CD4-positive, alpha-beta memory T cell (primary cell): ENCODE results near the gene SLX4. TPM values are rescaled to one million over a fixed set of nuclear protein-coding genes. Genes with fewer than 3 reads are reported as not detected.

Experiments
- CTCF ChIA-PET: fragments of 350-600 bp; sonication (Branson Sonifier 250); formaldehyde crosslinking; loops from one replicate; lab custom pipeline; 2021; ENCODE audit warnings: inconsistent platforms; ENCODE audit not compliant: partially characterized antibody; lab: Charles Lee
- POLR2A ChIA-PET: fragments of 350-600 bp; sonication (Branson Sonifier 250); formaldehyde crosslinking; loops from one replicate; lab custom pipeline; 2021; ENCODE audit not compliant: partially characterized antibody; lab: Charles Lee
- DNase-seq, 5 donors: peaks; one replicate each; pipeline versions ENCODE4 v3.0.0 to v3.0.0-alpha.2; 2020 to 2022; ENCODE audit warnings: mixed read lengths in 1 of 5
- H3K27ac ChIP-seq: one replicate; pipeline ENCODE4 v1.7.0; 2013; ENCODE audit warnings: low read depth, low read length
- H3K27me3 ChIP-seq: 2 replicates; pipeline ENCODE4 v1.7.0; 2013; ENCODE audit warnings: mild to moderate bottlenecking, low read length, moderate library complexity; ENCODE audit not compliant: insufficient read depth
- H3K36me3 ChIP-seq: 2 replicates; pipeline ENCODE4 v1.7.0; 2013; ENCODE audit warnings: mild to moderate bottlenecking, low read length, moderate library complexity; ENCODE audit not compliant: insufficient read depth
- H3K4me1 ChIP-seq: 2 replicates; pipeline ENCODE4 v1.7.0; 2013; ENCODE audit warnings: mild to moderate bottlenecking, low read length, moderate library complexity; ENCODE audit not compliant: insufficient read depth
- H3K4me3 ChIP-seq, 2 donors: one replicate each; pipeline ENCODE4 v1.7.0; 2013; ENCODE audit warnings: low read length in 2 of 2, mild to moderate bottlenecking in 1 of 2
- H3K9me3 ChIP-seq, 2 donors: one replicate each; pipeline ENCODE4 v1.7.0; 2013; ENCODE audit warnings: low read length in 2 of 2, control low read depth in 1 of 2; ENCODE audit not compliant: control insufficient read depth in 1 of 2
- H3K27ac Mint-ChIP-seq, 7 donors: one replicate each; pipeline ENCODE4 v1.8.0; 2020 to 2021; ENCODE audit warnings: mixed read lengths in 7 of 7, mild to moderate bottlenecking in 6 of 7, inconsistent platforms in 3 of 7, moderate library complexity in 3 of 7
- H3K27me3 Mint-ChIP-seq, 2 donors: one replicate each; pipeline ENCODE4 v1.8.0; 2020 to 2021; ENCODE audit warnings: mixed read lengths in 2 of 2
- H3K36me3 Mint-ChIP-seq, 2 donors: one replicate each; pipeline ENCODE4 v1.8.0; 2020 to 2021; ENCODE audit warnings: mixed read lengths in 2 of 2, inconsistent platforms in 1 of 2, mild to moderate bottlenecking in 1 of 2
- H3K4me1 Mint-ChIP-seq, 4 donors: one replicate each; pipeline ENCODE4 v1.8.0; 2020 to 2021; ENCODE audit warnings: mixed read lengths in 4 of 4, mild to moderate bottlenecking in 1 of 4
- H3K4me3 Mint-ChIP-seq, 8 donors: one replicate each; pipeline ENCODE4 v1.8.0; 2020 to 2021; ENCODE audit warnings: mixed read lengths in 8 of 8, mild to moderate bottlenecking in 7 of 8, moderate library complexity in 6 of 8, inconsistent platforms in 3 of 8
- H3K9me3 Mint-ChIP-seq, 8 donors: one replicate each; pipeline ENCODE4 v1.8.0; 2020 to 2021; ENCODE audit warnings: mixed read lengths in 8 of 8, mild to moderate bottlenecking in 5 of 8, inconsistent platforms in 3 of 8, moderate library complexity in 1 of 8
- intact Hi-C: fragments of 100-400 bp; cut with micrococcal nuclease; formaldehyde crosslinking; loops from one replicate; pipeline ENCODE4 v1.15.1; 2023
- polyA plus RNA-seq, 2 donors: library from polyadenylated mRNA; unstranded; fragments of 300-500 nt; fragmentation: Illumina TruSeq; gene quantifications; one replicate each; pipeline ENCODE4 v1.2.3, GENCODE V29; 2021
- total RNA-seq, 2 experiments: library from RNA; stranded (reverse); gene quantifications; one replicate each; pipeline ENCODE4 v1.2.3, GENCODE V29; 2021

The SLX4 gene
- total and polyA plus RNA-seq, 4 experiments from 2014 or later: 0.87 to 6.7 (median 5.7) TPM; not detected in 1

DNA sequence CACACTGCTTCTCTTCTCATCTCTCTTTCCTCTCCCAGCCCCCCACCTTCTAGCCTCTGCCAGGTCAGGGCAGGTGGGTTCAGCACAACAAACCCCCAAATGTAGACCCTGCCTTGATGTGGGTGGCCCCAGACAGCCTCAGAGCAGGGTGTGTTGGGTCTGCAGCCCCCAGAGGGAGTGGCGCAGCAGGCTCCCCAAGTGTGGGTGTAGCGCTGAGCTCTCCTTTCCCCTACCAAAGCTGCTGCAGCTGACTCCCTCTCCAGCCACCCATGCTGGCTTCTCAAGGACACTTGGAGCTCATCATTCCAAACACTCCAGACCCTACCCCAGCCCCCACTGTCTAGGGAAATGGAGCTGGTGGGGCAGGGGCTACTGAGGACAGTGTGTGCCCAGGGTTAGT, 61.5 kb downstream of the SLX4 start:
- Histone ChIP-seq H3K4me1 (peaks cover 6% of the 10 kb centered on the region), H3K9me3 (no peaks in the 10 kb centered on the region), H3K4me3 (no peak overlapping the region), H3K27ac (no peak overlapping the region), H3K36me3 (peaks cover 77% of the 10 kb centered on the region), H3K27me3 (no peaks in the 10 kb centered on the region)
- DNase-seq: no peak
- no peaks in the 10 kb centered on the region for H3K27me3 Mint-ChIP-seq
- H3K27ac Mint-ChIP-seq: peak overlapping the region in 1 of 7 donors; percentile 61
- H3K4me1 Mint-ChIP-seq: peaks cover 0 to 10% (median 4%) of the 10 kb centered on the region in 4 donors
- no peak overlapping the region for H3K4me3 Mint-ChIP-seq
- no peaks in the 10 kb centered on the region for H3K9me3 Mint-ChIP-seq
- intact Hi-C loops: no loop called here
- ChIA-PET CTCF (no interaction called here), POLR2A (interaction anchor here (1.1 to 2.0 kb wide), 4 partner anchors 9 to 27 kb away, joined by 3 to 7 read pairs (median 5); partner anchors contain the start of gene NLRC3)
- H3K36me3 Mint-ChIP-seq: peaks cover 47 to 69% of the 10 kb centered on the region in 2 donors

GRCh38 chr16:3548859-3549258, 62.5 kb downstream of the SLX4 start:
- Histone ChIP-seq H3K27ac (no peak overlapping the region), H3K4me3 (no peak overlapping the region), H3K27me3 (no peaks in the 10 kb centered on the region), H3K9me3 (no peaks in the 10 kb centered on the region), H3K4me1 (no peaks in the 10 kb centered on the region), H3K36me3 (peaks cover 67% of the 10 kb centered on the region)
- POLR2A ChIA-PET: no interaction called here
- Mint-ChIP-seq H3K36me3 (peaks cover 44 to 68% of the 10 kb centered on the region in 2 donors), H3K4me3 (no peak overlapping the region), H3K27me3 (no peaks in the 10 kb centered on the region), H3K9me3 (no peaks in the 10 kb centered on the region), H3K4me1 (peaks cover 0 to 10% (median 3%) of the 10 kb centered on the region in 4 donors), H3K27ac (no peak overlapping the region)
- no peak for DNase-seq
- CTCF ChIA-PET: no interaction called here
- intact Hi-C loops: no loop called here

DNA sequence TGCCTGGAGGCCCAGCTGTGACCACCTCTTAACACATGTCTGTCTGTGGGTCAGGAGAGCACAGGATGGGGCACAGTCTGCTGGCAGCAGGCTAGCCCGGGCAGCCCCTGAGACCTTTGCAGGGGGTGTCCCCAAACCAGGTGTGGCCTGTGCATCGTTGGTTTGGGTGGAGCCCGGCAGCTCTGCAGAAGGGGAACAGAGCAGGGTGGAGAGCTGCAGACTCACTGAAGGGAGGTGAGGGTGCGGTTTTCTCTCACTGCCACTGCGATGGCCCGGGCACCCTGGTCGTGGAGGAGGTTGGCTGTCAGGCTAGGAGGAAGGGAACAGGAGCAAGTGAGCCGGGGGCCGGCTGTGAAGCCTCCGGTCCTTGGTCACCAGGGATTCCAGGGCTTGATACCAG, 63.0 kb downstream of the SLX4 start:
- CTCF ChIA-PET: no interaction called here
- Mint-ChIP-seq H3K27me3 (no peaks in the 10 kb centered on the region), H3K9me3 (no peaks in the 10 kb centered on the region), H3K36me3 (peaks cover 44 to 70% of the 10 kb centered on the region in 2 donors), H3K4me1 (peaks cover 0 to 10% (median 3%) of the 10 kb centered on the region in 4 donors), H3K4me3 (no peak overlapping the region), H3K27ac (peak overlapping the region in 2 of 7 donors; percentile 42 to 53)
- DNase-seq: no peak
- Histone ChIP-seq H3K4me1 (no peaks in the 10 kb centered on the region), H3K27ac (no peak overlapping the region), H3K4me3 (no peak overlapping the region), H3K27me3 (no peaks in the 10 kb centered on the region), H3K9me3 (no peaks in the 10 kb centered on the region), H3K36me3 (peaks cover 67% of the 10 kb centered on the region)
- intact Hi-C loops: no loop called here
- POLR2A ChIA-PET: no interaction called here

GRCh38 chr16:3546986-3547682, 64.3 kb downstream of the SLX4 start:
- Histone ChIP-seq H3K27me3 (no peaks in the 10 kb centered on the region), H3K9me3 (no peaks in the 10 kb centered on the region), H3K4me1 (no peaks in the 10 kb centered on the region), H3K4me3 (no peak overlapping the region), H3K36me3 (peaks cover 66% of the 10 kb centered on the region), H3K27ac (no peak overlapping the region)
- no peaks in the 10 kb centered on the region for H3K27me3 Mint-ChIP-seq
- DNase-seq: no peak
- H3K27ac Mint-ChIP-seq: peak overlapping the region in 3 of 7 donors; percentile 12 to 37 (median 25)
- POLR2A ChIA-PET: no interaction called here
- peaks cover 0 to 10% (median 3%) of the 10 kb centered on the region in 4 donors for H3K4me1 Mint-ChIP-seq
- no peaks in the 10 kb centered on the region for H3K9me3 Mint-ChIP-seq
- intact Hi-C loops: no loop called here
- peaks cover 39 to 74% of the 10 kb centered on the region in 2 donors for H3K36me3 Mint-ChIP-seq
- CTCF ChIA-PET: interaction anchor here (1.2 kb wide), 1 partner anchor 15 kb away, joined by 3 read pairs; no protein-coding TSS in a partner anchor
- no peak overlapping the region for H3K4me3 Mint-ChIP-seq

- CTCF ChIA-PET: no interaction called here
- H3K36me3 ChIP-seq: peaks cover 40% of the 10 kb centered on the region
Observed at GRCh38 chr16:3542601-3543373, 68.6 kb downstream of the SLX4 start.

GRCh38 chr16:3541527-3542155, 69.8 kb downstream of the SLX4 start:
- H3K4me3 Mint-ChIP-seq: no peak overlapping the region
- Histone ChIP-seq H3K27me3 (no peaks in the 10 kb centered on the region), H3K9me3 (no peaks in the 10 kb centered on the region), H3K36me3 (peaks cover 34% of the 10 kb centered on the region), H3K4me1 (no peaks in the 10 kb centered on the region), H3K27ac (no peak overlapping the region), H3K4me3 (no peak overlapping the region)
- no peaks in the 10 kb centered on the region for H3K9me3 Mint-ChIP-seq
- POLR2A ChIA-PET: interaction anchor here (0.9 to 2.4 kb wide), 3 partner anchors 9 to 34 kb away, joined by 3 to 7 read pairs (median 5); no protein-coding TSS in a partner anchor
- no peaks in the 10 kb centered on the region for H3K27me3 Mint-ChIP-seq
- intact Hi-C loops: no loop called here
- peaks cover 0 to 4% (median 2%) of the 10 kb centered on the region in 4 donors for H3K4me1 Mint-ChIP-seq
- peaks cover 14 to 58% of the 10 kb centered on the region in 2 donors for H3K36me3 Mint-ChIP-seq
- DNase-seq: no peak
- CTCF ChIA-PET: no interaction called here
- H3K27ac Mint-ChIP-seq: peak overlapping the region in 3 of 7 donors; percentile 27 to 85 (median 41)

More at GRCh38 chr16:3542601-3543373, 68.6 kb downstream of the SLX4 start:
- Histone ChIP-seq H3K4me1 (no peaks in the 10 kb centered on the region), H3K9me3 (no peaks in the 10 kb centered on the region), H3K4me3 (no peak overlapping the region), H3K27me3 (no peaks in the 10 kb centered on the region), H3K27ac (no peak overlapping the region)
- H3K27ac Mint-ChIP-seq: peak overlapping the region in 6 of 7 donors; percentile 17 to 70 (median 34)
- intact Hi-C loops: no loop called here
- DNase-seq: no peak
- peaks cover 19 to 65% of the 10 kb centered on the region in 2 donors for H3K36me3 Mint-ChIP-seq
- H3K27me3 Mint-ChIP-seq: no peaks in the 10 kb centered on the region
- no peak overlapping the region for H3K4me3 Mint-ChIP-seq
- peaks cover 0 to 4% (median 2%) of the 10 kb centered on the region in 4 donors for H3K4me1 Mint-ChIP-seq
- H3K9me3 Mint-ChIP-seq: no peaks in the 10 kb centered on the region
- POLR2A ChIA-PET: interaction anchor here (0.8 to 2.4 kb wide), 5 partner anchors 8 to 36 kb away, joined by 3 to 7 read pairs (median 3); no protein-coding TSS in a partner anchor
